Stomach (tissue), 4 donors: ENCODE measurements around the gene EDEM3.

ENCODE experiments used
- CTCF ChIP-seq, 7 experiments: fragments of 450-650 bp in 4 of 7; fragments of 200-600 bp in 3 of 7; sonication (generic) in 3 of 7; IDR thresholded peaks; one replicate each; pipeline ENCODE4 v1.5.1; 2016 to 2019; ENCODE audit warnings: antibody characterized with exemption in 7 of 7, control low read depth in 2 of 7, mild to moderate bottlenecking in 1 of 7
- POLR2A ChIP-seq, 4 donors: fragments of 450-650 bp; IDR thresholded peaks; one replicate each; pipeline ENCODE4 v1.6.1; 2016; ENCODE audit warnings: antibody characterized with exemption in 4 of 4, control low read depth in 2 of 4, mild to moderate bottlenecking in 1 of 4, moderate library complexity in 1 of 4
- POLR2AphosphoS5 ChIP-seq, 3 donors: sonication (generic); formaldehyde crosslinking; IDR thresholded peaks; one replicate each; pipeline ENCODE4 v1.6.1; 2016; ENCODE audit warnings: antibody characterized with exemption in 3 of 3

GRCh38 chr1:184677344-184677743, 77.3 kb downstream of the EDEM3 start:
- TF ChIP-seq CTCF (IDR thresholded peaks at IDR 0.05) (no peak), POLR2AphosphoS5 (IDR thresholded peaks at IDR 0.05) (no peak), POLR2A (IDR thresholded peaks at IDR 0.05) (no peak)
